B cell (primary cell): ENCODE measurements around the gene FAM217A. TPM values are rescaled to one million over a fixed set of nuclear protein-coding genes. Genes with fewer than 3 reads are reported as not detected.

Experiments
- ATAC-seq: fragments of 200-7000 bp; cut with Tn5 transposase; one replicate; pipeline ENCODE4 v1.10.0; 2021; ENCODE audit warnings: low read depth, mild to moderate bottlenecking, moderate number of reproducible peaks, moderate library complexity
- CTCF ChIA-PET: fragments of 350-600 bp; sonication (Branson Sonifier 250); formaldehyde crosslinking; loops from one replicate; lab custom pipeline; 2021; ENCODE audit warnings: antibody characterized with exemption, inconsistent platforms; lab: Charles Lee
- POLR2A ChIA-PET: fragments of 350-600 bp; sonication (Branson Sonifier 250); formaldehyde crosslinking; loops from one replicate; lab custom pipeline; 2021; ENCODE audit warnings: antibody characterized with exemption; lab: Charles Lee
- DNase-seq: peaks from one replicate; pipeline ENCODE4 v3.0.0; 2013
- H2AFZ ChIP-seq: 2 replicates; pipeline ENCODE4 v1.6.1; 2012; ENCODE audit warnings: mild to moderate bottlenecking, low read depth, low read length; ENCODE audit not compliant: insufficient read depth, poor library complexity, severe bottlenecking
- H3K27ac ChIP-seq, 2 donors: 1 replicate in 1 of 2; 2 replicates in 1 of 2; pipeline ENCODE4 v1.5.1; 2012 to 2013; ENCODE audit warnings: low read length in 2 of 2, mild to moderate bottlenecking in 2 of 2, moderate library complexity in 1 of 2
- H3K27me3 ChIP-seq, 4 experiments: fragments of 200-600 bp in 1 of 4; sonication (generic) in 1 of 4; replicated peaks in 1 of 4; 1 replicate in 2 of 4; 2 replicates in 2 of 4; pipeline versions ENCODE4 v1.6.1 to v1.7.0; 2013 to 2016; ENCODE audit warnings: low read length in 3 of 4, mild to moderate bottlenecking in 2 of 4, mixed read lengths in 1 of 4, moderate library complexity in 1 of 4; ENCODE audit not compliant: insufficient read depth in 4 of 4, control insufficient read depth in 3 of 4; ENCODE audit errors: control extremely low read depth in 1 of 4
- H3K36me3 ChIP-seq, 2 experiments: replicated peaks in 1 of 2; 1 replicate in 1 of 2; 2 replicates in 1 of 2; pipeline versions ENCODE4 v1.6.1 to v1.7.1; 2013; ENCODE audit warnings: low read length in 1 of 2; ENCODE audit not compliant: insufficient read depth in 2 of 2, control insufficient read depth in 1 of 2; ENCODE audit errors: control extremely low read depth in 1 of 2, extremely low read depth in 1 of 2
- H3K4me1 ChIP-seq, 2 donors: fragments of 200-600 bp in 1 of 2; sonication (generic) in 1 of 2; 1 replicate in 1 of 2; 2 replicates in 1 of 2; pipeline versions ENCODE4 v1.5.1 to v1.6.1; 2013 to 2017; ENCODE audit warnings: low read length in 2 of 2; ENCODE audit not compliant: control insufficient read depth in 2 of 2, insufficient read depth in 2 of 2
- H3K4me2 ChIP-seq: replicated peaks from 2 replicates; pipeline ENCODE3; 2012; ENCODE audit warnings: mild to moderate bottlenecking, low read depth, low read length; ENCODE audit not compliant: poor library complexity, severe bottlenecking
- H3K4me3 ChIP-seq, 5 experiments: fragments of 200-600 bp in 1 of 5; sonication (generic) in 1 of 5; 1 replicate in 3 of 5; 2 replicates in 2 of 5; pipeline versions ENCODE4 v1.5.1 to v1.7.0; 2011 to 2016; ENCODE audit warnings: low read length in 4 of 5, mild to moderate bottlenecking in 4 of 5, low read depth in 2 of 5, control low read depth in 1 of 5, moderate library complexity in 1 of 5; ENCODE audit not compliant: insufficient read depth in 1 of 5; ENCODE audit errors: control extremely low read depth in 1 of 5, extremely low read depth in 1 of 5
- H3K79me2 ChIP-seq: fragments of 200-600 bp; sonication (generic); one replicate; pipeline ENCODE4 v1.6.0; 2016; ENCODE audit warnings: low read length; ENCODE audit not compliant: control insufficient read depth, insufficient read depth
- H3K9ac ChIP-seq: fragments of 200-600 bp; sonication (generic); 2 replicates; pipeline ENCODE4 v1.6.1; 2017; ENCODE audit warnings: mild to moderate bottlenecking, low read length, moderate library complexity
- H3K9me3 ChIP-seq, 3 donors: one replicate each; pipeline versions ENCODE4 v1.6.1 to v1.7.1; 2013; ENCODE audit warnings: low read length in 2 of 3; ENCODE audit not compliant: control insufficient read depth in 2 of 3, insufficient read depth in 1 of 3; ENCODE audit errors: control extremely low read depth in 1 of 3
- H4K20me1 ChIP-seq: 2 replicates; pipeline ENCODE4 v1.6.0; 2012; ENCODE audit warnings: mild to moderate bottlenecking, low read length; ENCODE audit not compliant: insufficient read depth, control insufficient read depth, poor library complexity, severe bottlenecking
- H3K27ac Mint-ChIP-seq: one replicate; pipeline ENCODE4 v1.8.0; 2021; ENCODE audit warnings: mixed read lengths
- H3K27me3 Mint-ChIP-seq: one replicate; pipeline ENCODE4 v1.8.0; 2021; ENCODE audit warnings: mixed read lengths
- H3K4me1 Mint-ChIP-seq: one replicate; pipeline ENCODE4 v1.8.0; 2021; ENCODE audit warnings: mixed read lengths
- H3K4me3 Mint-ChIP-seq: one replicate; pipeline ENCODE4 v1.8.0; 2021; ENCODE audit warnings: mixed read lengths
- H3K9me3 Mint-ChIP-seq: one replicate; pipeline ENCODE4 v1.8.0; 2022; ENCODE audit warnings: mixed read lengths; ENCODE audit not compliant: insufficient read depth
- EZH2 ChIP-seq: IDR thresholded peaks from 2 replicates; pipeline ENCODE4 v1.6.1; 2012; ENCODE audit warnings: borderline replicate concordance, low read depth, mild to moderate bottlenecking, moderate library complexity, low read length; ENCODE audit not compliant: insufficient read depth, poor library complexity, severe bottlenecking
- WGBS: methylation state at CpG from one replicate; pipeline ENCODE4 v1.1.5; 2013; ENCODE audit warnings: missing lambda C conversion rate; ENCODE audit not compliant: insufficient coverage; 5-methylcytosine and 5-hydroxymethylcytosine counted together
- intact Hi-C: fragments of 100-400 bp; cut with micrococcal nuclease; formaldehyde crosslinking; loops from one replicate; pipeline ENCODE4 v1.10.0; 2022
- polyA plus RNA-seq: library from polyadenylated mRNA; depleted of rRNA; stranded (reverse); fragments of >200 nt; gene quantifications from 2 replicates; pipeline ENCODE4 v1.2.3, GENCODE V29; 2012
- total RNA-seq, 2 donors: library from RNA; stranded (reverse); fragments of 120-200 nt in 1 of 2; gene quantifications; 1 replicate in 1 of 2; 2 replicates in 1 of 2; pipeline versions ENCODE4 v1.2.3 to v1.2.4, GENCODE V29; 2013 to 2022
- TF ChIP-seq, protein P1 (sequence below): fragments of 200-600 bp; IDR thresholded peaks from one replicate; pipeline ENCODE4 v1.8.0; 2022; ENCODE audit warnings: antibody characterized with exemption, mild to moderate bottlenecking

The FAM217A gene
- total and polyA plus RNA-seq, 2 donors (not counting 1 experiment from before 2014, with no cell fraction given): not detected

DNA sequence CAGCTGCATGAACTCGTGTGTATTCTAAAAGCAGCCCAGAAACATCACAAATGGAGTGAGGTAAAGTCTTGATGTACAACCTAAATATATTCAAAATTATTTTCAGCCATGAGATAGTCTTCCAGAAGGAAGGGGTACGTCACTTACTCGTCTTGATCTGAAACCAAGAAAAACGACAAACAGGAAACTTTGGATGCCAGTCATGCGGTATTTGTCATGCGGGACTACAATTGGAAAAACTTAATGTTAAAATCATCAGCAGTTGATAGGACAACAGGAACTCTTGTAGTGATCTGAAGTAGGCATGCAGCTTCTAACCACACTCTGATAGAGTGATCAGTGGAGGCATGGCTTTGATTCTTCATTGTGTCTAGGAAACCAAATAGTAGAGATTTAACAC lies 29.7 kb downstream of the FAM217A start:
- Histone ChIP-seq H3K79me2 (peaks cover 7% of the 10 kb centered on the region), H3K27me3 (no peaks in the 10 kb centered on the region), H4K20me1 (peaks cover 13% of the 10 kb centered on the region), H3K27ac (no peak overlapping the region), H3K9ac (no peak overlapping the region), H3K4me1 (no peaks in the 10 kb centered on the region), H3K4me3 (no peak overlapping the region), H3K9me3 (no peaks in the 10 kb centered on the region), H3K36me3 (peaks cover 16 to 73% of the 10 kb centered on the region in 2 experiments), H2AFZ (no peak overlapping the region), H3K4me2 (no peak overlapping the region)
- CTCF ChIA-PET: interaction anchor here (0.7 to 1.5 kb wide), 3 partner anchors 41 to 303 kb away, joined by 3 read pairs; no protein-coding TSS in a partner anchor
- no peaks in the 10 kb centered on the region for H3K4me1 Mint-ChIP-seq
- no peak overlapping the region for H3K27ac Mint-ChIP-seq
- ATAC-seq (no peak), DNase-seq (no peak)
- 96% methylated on average over 5 of the region's 6 CpGs for WGBS
- POLR2A ChIA-PET: no interaction called here
- H3K4me3 Mint-ChIP-seq: no peak overlapping the region
- intact Hi-C loops: no loop called here
- no peak for TF ChIP-seq EZH2
- TF ChIP-seq, protein P1, sequence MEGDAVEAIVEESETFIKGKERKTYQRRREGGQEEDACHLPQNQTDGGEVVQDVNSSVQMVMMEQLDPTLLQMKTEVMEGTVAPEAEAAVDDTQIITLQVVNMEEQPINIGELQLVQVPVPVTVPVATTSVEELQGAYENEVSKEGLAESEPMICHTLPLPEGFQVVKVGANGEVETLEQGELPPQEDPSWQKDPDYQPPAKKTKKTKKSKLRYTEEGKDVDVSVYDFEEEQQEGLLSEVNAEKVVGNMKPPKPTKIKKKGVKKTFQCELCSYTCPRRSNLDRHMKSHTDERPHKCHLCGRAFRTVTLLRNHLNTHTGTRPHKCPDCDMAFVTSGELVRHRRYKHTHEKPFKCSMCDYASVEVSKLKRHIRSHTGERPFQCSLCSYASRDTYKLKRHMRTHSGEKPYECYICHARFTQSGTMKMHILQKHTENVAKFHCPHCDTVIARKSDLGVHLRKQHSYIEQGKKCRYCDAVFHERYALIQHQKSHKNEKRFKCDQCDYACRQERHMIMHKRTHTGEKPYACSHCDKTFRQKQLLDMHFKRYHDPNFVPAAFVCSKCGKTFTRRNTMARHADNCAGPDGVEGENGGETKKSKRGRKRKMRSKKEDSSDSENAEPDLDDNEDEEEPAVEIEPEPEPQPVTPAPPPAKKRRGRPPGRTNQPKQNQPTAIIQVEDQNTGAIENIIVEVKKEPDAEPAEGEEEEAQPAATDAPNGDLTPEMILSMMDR: no peak
- no peaks in the 10 kb centered on the region for H3K9me3 Mint-ChIP-seq
- no peaks in the 10 kb centered on the region for H3K27me3 Mint-ChIP-seq

DNA sequence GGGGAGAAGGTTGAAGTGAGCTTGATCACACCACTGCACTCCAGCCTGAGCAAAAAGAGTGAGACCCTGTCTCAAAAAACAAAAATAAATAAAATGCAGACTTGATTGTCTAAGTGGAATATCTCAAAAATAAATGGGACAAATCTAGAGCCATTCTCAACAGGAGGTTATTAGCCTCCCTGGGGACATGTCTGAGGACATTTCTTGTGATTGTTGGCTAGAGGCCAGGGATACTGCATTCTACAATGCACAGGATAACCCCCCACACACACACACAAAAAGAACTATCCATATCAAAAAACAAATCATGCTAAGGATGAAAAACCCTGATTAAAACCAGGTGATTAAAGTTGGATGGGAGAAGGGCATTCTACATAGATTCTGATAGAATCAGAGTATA lies 37.5 kb downstream of the FAM217A start:
- POLR2A ChIA-PET: no interaction called here
- Histone ChIP-seq H3K27me3 (no peaks in the 10 kb centered on the region), H4K20me1 (peaks cover 47% of the 10 kb centered on the region), H3K4me2 (no peak overlapping the region), H3K36me3 (peaks cover 26 to 84% of the 10 kb centered on the region in 2 experiments), H3K4me3 (no peak overlapping the region), H3K79me2 (peaks cover 47% of the 10 kb centered on the region), H3K4me1 (no peaks in the 10 kb centered on the region), H2AFZ (no peak overlapping the region), H3K9ac (no peak overlapping the region), H3K27ac (no peak overlapping the region), H3K9me3 (no peaks in the 10 kb centered on the region)
- Mint-ChIP-seq H3K4me1 (peaks cover 2% of the 10 kb centered on the region), H3K4me3 (no peak overlapping the region), H3K27me3 (no peaks in the 10 kb centered on the region), H3K27ac (no peak overlapping the region), H3K9me3 (no peaks in the 10 kb centered on the region)
- intact Hi-C loops: no loop called here
- no peak for TF ChIP-seq EZH2
- TF ChIP-seq, protein P1: no peak
- CTCF ChIA-PET: interaction anchor here (1.1 kb wide), 1 partner anchor 20 kb away, joined by 3 read pairs; a partner anchor contains a TSS
- no peak for DNase-seq
- no peak for ATAC-seq
